Progenitor cell of endocrine pancreas (in vitro differentiated cells): Measurements from ENCODE around the gene ARID5B. TPM values are rescaled to one million over a fixed set of nuclear protein-coding genes. Genes with fewer than 3 reads are reported as not detected.
"Not testable (repeated sequence)": the region's sequence is repeated elsewhere in the genome, so short reads cannot be mapped to it uniquely, and the experiment has no call there.

Experiments
- DNase-seq: peaks from one replicate; pipeline ENCODE4 v3.0.0; 2021; ENCODE audit warnings: low spot score; ENCODE audit not compliant: unreplicated experiment
- H3K27ac Mint-ChIP-seq: 2 replicates; pipeline ENCODE4 v1.8.0; 2021; ENCODE audit warnings: mild to moderate bottlenecking, moderate library complexity, mixed read lengths
- H3K27me3 Mint-ChIP-seq: 2 replicates; pipeline ENCODE4 v1.8.0; 2021; ENCODE audit warnings: mixed read lengths
- H3K36me3 Mint-ChIP-seq: 2 replicates; pipeline ENCODE4 v1.8.0; 2022; ENCODE audit warnings: mixed read lengths; ENCODE audit not compliant: insufficient read depth
- H3K4me1 Mint-ChIP-seq: 2 replicates; pipeline ENCODE4 v1.8.0; 2021; ENCODE audit warnings: low read depth, mixed read lengths
- H3K4me3 Mint-ChIP-seq: 2 replicates; pipeline ENCODE4 v1.8.0; 2021; ENCODE audit warnings: low read depth, mild to moderate bottlenecking, moderate library complexity, mixed read lengths
- H3K9me3 Mint-ChIP-seq: 2 replicates; pipeline ENCODE4 v1.8.0; 2021; ENCODE audit warnings: low read depth, mixed read lengths
- CTCF ChIP-seq: fragments of 200-600 bp; sonication (generic); IDR thresholded peaks from one replicate; pipeline ENCODE4 v1.5.0; 2021; ENCODE audit warnings: antibody characterized with exemption, mild to moderate bottlenecking; ENCODE audit not compliant: unreplicated experiment
- total RNA-seq: library from RNA; stranded (reverse); gene quantifications from 2 replicates; pipeline ENCODE4 v1.2.1, GENCODE V29; 2021

The ARID5B gene
- total RNA-seq, 1 donor from 2014 or later: 19.7 TPM

DNA sequence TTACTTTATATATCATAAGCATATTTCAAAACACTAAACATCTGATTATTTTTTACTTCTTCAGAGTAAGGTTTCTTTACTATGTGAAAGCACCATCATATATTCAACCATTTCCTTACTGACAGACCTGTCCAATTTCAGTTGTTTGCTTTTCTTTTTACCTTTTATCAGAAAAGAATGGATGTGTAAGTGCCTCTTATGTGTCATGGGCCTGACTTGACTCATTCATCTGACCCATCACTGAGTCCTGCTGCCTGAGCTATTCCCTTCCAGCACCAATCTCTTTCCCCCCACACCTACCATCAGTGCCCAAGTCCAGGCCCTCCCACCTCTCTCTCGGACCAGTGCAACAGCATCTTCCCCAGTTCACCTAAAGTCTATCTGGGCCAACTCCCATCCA lies 41.7 kb upstream of the ARID5B start:
- H3K36me3 Mint-ChIP-seq: no peaks in the 10 kb centered on the region
- DNase-seq: no peak
- no peaks in the 10 kb centered on the region for H3K9me3 Mint-ChIP-seq
- H3K27ac Mint-ChIP-seq: no peak overlapping the region
- peaks cover 6% of the 10 kb centered on the region for H3K27me3 Mint-ChIP-seq
- no peaks in the 10 kb centered on the region for H3K4me1 Mint-ChIP-seq
- no peak for TF ChIP-seq CTCF
- H3K4me3 Mint-ChIP-seq: no peak overlapping the region

DNA sequence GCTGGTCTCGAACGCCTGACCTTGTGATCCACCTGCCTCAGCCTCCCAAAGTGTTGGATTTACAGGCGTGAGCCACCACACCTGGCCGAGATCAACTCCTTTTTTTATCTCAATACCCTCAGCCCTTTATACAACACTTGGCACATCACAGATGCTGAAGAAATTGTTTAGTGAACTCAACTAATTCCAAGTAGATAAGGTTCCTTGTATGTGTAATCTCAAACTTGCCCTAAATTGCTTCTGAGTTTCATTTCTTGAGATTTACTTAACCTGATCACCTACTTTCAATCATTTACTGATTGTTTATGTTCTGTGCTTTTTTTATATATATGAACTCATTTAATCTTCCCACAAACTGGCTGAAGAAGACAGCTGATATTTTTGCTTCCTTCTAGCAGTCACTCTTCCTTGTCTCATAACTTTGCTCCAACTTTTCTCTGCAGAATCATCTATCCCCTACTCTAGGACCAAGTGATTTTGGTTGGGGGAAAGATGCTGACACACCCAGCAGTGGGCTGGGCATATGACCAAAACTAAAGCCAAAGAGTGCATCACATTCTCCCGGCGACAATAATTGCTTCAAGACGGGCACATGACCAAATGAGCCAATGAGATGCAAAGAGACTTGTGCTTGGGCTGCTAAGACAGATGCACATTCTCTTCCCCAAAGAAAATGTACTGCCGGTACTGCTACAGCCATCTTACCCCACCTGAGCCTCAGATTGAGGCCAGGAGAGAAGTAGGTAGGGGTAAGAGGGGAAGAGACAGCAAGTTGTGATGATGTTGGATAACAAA lies 40.3 kb upstream of the ARID5B start:
- Mint-ChIP-seq H3K9me3 (no peaks in the 10 kb centered on the region), H3K36me3 (no peaks in the 10 kb centered on the region), H3K4me1 (no peaks in the 10 kb centered on the region), H3K27me3 (peaks cover 6% of the 10 kb centered on the region), H3K4me3 (no peak overlapping the region), H3K27ac (no peak overlapping the region)
- no peak for TF ChIP-seq CTCF
- DNase-seq: no peak

DNA sequence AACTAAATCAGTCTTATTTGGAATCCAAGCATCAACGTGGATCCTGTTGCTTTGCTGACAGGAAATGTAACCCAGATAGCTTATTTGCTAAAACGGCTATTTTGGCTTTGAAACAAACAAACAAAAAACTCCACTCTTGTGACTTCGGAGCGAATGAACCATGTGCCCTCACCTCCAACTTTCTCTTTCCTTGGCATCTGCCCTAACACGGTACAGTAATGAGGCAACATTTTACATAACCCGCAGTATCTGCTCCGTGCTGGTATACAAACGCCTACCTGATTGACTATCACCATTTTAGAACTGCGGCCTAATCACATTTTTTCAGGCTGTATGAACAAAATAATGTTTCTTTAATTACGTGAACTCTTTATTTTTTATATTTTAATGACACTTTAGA lies 37.5 kb upstream of the ARID5B start:
- Mint-ChIP-seq H3K4me1 (no peaks in the 10 kb centered on the region), H3K9me3 (no peaks in the 10 kb centered on the region), H3K27ac (no peak overlapping the region), H3K27me3 (peaks cover 3% of the 10 kb centered on the region), H3K36me3 (no peaks in the 10 kb centered on the region), H3K4me3 (no peak overlapping the region)
- no peak for DNase-seq
- TF ChIP-seq CTCF: no peak

DNA sequence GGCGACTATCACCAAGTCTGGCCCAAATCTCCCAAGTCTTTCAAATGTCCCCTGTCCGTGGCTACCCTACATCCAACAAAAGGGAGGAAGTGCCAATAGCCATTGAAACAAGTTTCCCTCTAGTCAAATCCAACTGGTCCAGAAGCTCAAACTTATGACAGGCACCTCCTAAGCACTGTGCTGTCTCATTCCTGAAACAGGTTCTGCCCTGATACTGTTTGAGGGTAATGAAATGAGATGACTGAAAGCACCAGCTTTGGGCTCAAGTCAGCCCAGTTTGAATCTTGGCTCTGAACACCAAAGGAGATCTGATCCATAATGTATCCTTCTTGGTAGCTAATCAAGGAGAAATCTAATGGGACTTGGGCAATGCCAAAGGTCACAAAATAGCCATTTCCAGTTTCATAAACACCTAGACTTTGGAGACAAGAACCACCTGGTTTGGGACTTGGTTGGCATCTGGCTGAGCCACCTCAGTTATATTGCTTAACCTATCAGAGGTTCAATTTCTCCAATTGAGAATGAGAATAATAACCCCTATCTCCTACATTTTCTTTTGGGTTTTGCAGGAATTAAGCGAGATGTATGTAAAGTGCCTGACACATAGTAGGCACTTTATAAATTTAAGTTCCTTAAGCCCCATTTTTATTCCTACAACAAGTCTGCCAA lies 34.7 kb upstream of the ARID5B start:
- Mint-ChIP-seq H3K4me1 (peaks cover 3% of the 10 kb centered on the region), H3K36me3 (no peaks in the 10 kb centered on the region), H3K4me3 (no peak overlapping the region), H3K27ac (no peak overlapping the region), H3K27me3 (no peaks in the 10 kb centered on the region), H3K9me3 (no peaks in the 10 kb centered on the region)
- TF ChIP-seq CTCF: no peak
- DNase-seq: no peak

DNA sequence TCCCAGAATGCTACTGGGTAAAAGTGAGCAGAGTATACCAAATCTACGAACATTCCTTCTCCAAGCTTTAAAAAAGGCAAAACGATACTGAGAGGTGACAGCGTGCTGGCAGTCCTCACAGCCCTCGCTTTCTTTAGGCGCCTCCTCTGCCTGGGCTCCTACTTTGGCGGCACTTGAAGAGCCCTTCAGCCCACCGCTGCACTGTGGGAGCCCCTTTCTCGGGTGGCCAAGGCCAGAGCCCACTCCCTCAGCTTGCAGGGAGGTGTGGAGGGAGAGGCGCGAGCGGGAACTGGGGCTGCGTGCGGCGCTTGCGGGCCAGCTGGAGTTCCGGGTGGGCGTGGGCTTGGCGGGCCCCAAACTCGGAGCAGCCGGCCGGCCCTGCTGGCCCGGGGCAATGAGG lies 34.1 kb upstream of the ARID5B start:
- H3K27ac Mint-ChIP-seq, DNase-seq, H3K4me1 Mint-ChIP-seq, H3K4me3 Mint-ChIP-seq, H3K27me3 Mint-ChIP-seq, H3K9me3 Mint-ChIP-seq, H3K36me3 Mint-ChIP-seq: not testable (repeated sequence)

- not testable (repeated sequence) for H3K4me3 Mint-ChIP-seq, H3K9me3 Mint-ChIP-seq, H3K27ac Mint-ChIP-seq, H3K4me1 Mint-ChIP-seq, H3K27me3 Mint-ChIP-seq, DNase-seq, H3K36me3 Mint-ChIP-seq
Measured at GRCh38 chr10:61867817-61868216, 33.7 kb upstream of the ARID5B start.
